ENCODE results near the gene CBARP. TPM values are rescaled to one million over a fixed set of nuclear protein-coding genes. Genes with fewer than 3 reads are reported as not detected.

The CBARP gene
- total RNA-seq, 1 experiment from 2014 or later: 28.4 TPM

DNA sequence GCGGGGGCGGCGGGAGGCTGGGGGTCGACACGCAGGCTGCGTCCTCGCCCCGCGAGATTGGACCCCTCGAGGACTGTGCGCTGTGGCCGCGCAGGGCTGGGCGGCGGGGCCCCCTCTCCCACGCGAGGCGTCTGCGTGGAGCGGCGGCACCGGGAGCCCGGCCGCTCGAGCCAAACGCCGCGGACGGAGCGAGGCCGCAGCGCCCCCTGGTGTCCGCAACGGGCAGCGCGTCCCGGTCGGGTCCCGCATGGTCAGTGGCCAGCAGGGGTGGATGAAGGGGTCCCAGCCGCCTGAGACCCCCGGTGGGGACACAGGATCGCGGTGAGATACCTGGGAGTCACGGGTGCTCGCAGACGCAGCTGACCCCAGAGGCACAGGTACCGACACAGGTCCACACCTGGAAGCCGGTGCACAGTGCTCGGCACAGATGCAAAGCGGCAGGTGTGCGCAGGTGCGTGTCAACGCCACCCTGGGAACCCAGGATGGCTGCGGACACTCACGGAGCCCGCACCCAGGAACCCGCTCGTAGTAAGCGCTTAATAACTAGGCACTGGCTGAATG is 29.2 kb upstream of the CBARP start:
- Histone ChIP-seq H3K27ac (ENCODE audit: insufficient read length, low read depth, low read length) (no peak overlapping the region), H3K56ac (ENCODE audit: insufficient read length, low read depth, low read length) (no peak overlapping the region), H3T11ph (ENCODE audit: low read length) (no peak overlapping the region), H2BK120ac (ENCODE audit: low read depth, low read length, poor library complexity, severe bottlenecking) (no peak overlapping the region), H3K23ac (ENCODE audit: insufficient read length, low read depth, low read length) (no peak overlapping the region), H4K91ac (ENCODE audit: insufficient read length, low read depth, low read length) (no peak overlapping the region), H3K14ac (ENCODE audit: insufficient read depth, low read length) (no peak overlapping the region), H4K20me1 (ENCODE audit: control insufficient read depth, insufficient read depth, insufficient read length) (no peaks in the 10 kb centered on the region), H3K9ac (ENCODE audit: extremely low read depth, insufficient read length, low read length) (no peak overlapping the region), H3K27me3 (ENCODE audit: insufficient read depth, low read length) (no peaks in the 10 kb centered on the region), H4K5ac (ENCODE audit: insufficient read length, low read depth, low read length) (no peak overlapping the region), H2BK5ac (ENCODE audit: insufficient read length, low read length) (no peak overlapping the region), H2BK15ac (ENCODE audit: low read depth, low read length) (no peak overlapping the region), H3K4ac (ENCODE audit: low read depth, low read length) (no peak overlapping the region), H3K4me1 (ENCODE audit: insufficient read depth, low read length) (peaks cover 4% of the 10 kb centered on the region; the same call in 1 of the 2 replicates), H2BK12ac (ENCODE audit: insufficient read length, low read depth, low read length) (no peak overlapping the region), H2AK5ac (ENCODE audit: insufficient read length, low read length) (no peak overlapping the region), H3K18ac (ENCODE audit: insufficient read length, low read depth, low read length) (no peak overlapping the region), H2AFZ (ENCODE audit: low read length) (no peak overlapping the region), H3K23me2 (ENCODE audit: insufficient read length, low read depth, low read length, poor library complexity, severe bottlenecking) (peaks cover 21% of the 10 kb centered on the region), H3K79me1 (ENCODE audit: insufficient read depth, low read depth, low read length, poor library complexity, severe bottlenecking) (peaks cover 9% of the 10 kb centered on the region), H2BK20ac (ENCODE audit: low read depth, low read length, poor library complexity, severe bottlenecking) (no peak overlapping the region), H4K8ac (replicated peaks; ENCODE audit: insufficient read length, low read depth, low read length) (no peak overlapping the region), H3K9me3 (ENCODE audit: control insufficient read depth, low read depth, low read length) (no peaks in the 10 kb centered on the region), H3K4me2 (ENCODE audit: insufficient read depth, insufficient read length, low read length) (peak overlapping the region; percentile 44), H3K79me2 (ENCODE audit: insufficient read depth, low read length) (peaks cover 4% of the 10 kb centered on the region; the same call in 1 of the 2 replicates)
- peak; percentile 73 for DNase-seq
- no peaks in the 10 kb centered on the region for H3K9me3 Mint-ChIP-seq
- H3K36me3 Mint-ChIP-seq (ENCODE audit: insufficient read depth in 1 of 3, low read depth in 3 of 3): peaks cover 18 to 35% (median 22%) of the 10 kb centered on the region in 3 experiments
- H3K4me1 Mint-ChIP-seq: peaks cover 56 to 63% of the 10 kb centered on the region in 2 experiments
- H3K27ac Mint-ChIP-seq: no peak overlapping the region
- no CpG with 5 or more reads among the region's 59 CpGs for WGBS (ENCODE audit: extremely low coverage, insufficient read length, low lambda C conversion rate)
- H3K4me3 Mint-ChIP-seq: peak overlapping the region; percentile 56 to 75
- TF ChIP-seq, protein P1, sequence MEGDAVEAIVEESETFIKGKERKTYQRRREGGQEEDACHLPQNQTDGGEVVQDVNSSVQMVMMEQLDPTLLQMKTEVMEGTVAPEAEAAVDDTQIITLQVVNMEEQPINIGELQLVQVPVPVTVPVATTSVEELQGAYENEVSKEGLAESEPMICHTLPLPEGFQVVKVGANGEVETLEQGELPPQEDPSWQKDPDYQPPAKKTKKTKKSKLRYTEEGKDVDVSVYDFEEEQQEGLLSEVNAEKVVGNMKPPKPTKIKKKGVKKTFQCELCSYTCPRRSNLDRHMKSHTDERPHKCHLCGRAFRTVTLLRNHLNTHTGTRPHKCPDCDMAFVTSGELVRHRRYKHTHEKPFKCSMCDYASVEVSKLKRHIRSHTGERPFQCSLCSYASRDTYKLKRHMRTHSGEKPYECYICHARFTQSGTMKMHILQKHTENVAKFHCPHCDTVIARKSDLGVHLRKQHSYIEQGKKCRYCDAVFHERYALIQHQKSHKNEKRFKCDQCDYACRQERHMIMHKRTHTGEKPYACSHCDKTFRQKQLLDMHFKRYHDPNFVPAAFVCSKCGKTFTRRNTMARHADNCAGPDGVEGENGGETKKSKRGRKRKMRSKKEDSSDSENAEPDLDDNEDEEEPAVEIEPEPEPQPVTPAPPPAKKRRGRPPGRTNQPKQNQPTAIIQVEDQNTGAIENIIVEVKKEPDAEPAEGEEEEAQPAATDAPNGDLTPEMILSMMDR (conservative IDR thresholded peaks at IDR 0.05): peak; percentile 99
- H3K27me3 Mint-ChIP-seq (ENCODE audit: low read depth): peaks cover 13% of the 10 kb centered on the region

Measured in H9 (cell line).